ENCODE data around the gene C19orf81.

The C19orf81 gene

GRCh38 chr19:50629194-50629593 is 20.1 kb upstream of the C19orf81 start:
- in situ Hi-C loops (cut with MboI; ENCODE audit: low sequenced_read_pairs), result no loop called here

DNA sequence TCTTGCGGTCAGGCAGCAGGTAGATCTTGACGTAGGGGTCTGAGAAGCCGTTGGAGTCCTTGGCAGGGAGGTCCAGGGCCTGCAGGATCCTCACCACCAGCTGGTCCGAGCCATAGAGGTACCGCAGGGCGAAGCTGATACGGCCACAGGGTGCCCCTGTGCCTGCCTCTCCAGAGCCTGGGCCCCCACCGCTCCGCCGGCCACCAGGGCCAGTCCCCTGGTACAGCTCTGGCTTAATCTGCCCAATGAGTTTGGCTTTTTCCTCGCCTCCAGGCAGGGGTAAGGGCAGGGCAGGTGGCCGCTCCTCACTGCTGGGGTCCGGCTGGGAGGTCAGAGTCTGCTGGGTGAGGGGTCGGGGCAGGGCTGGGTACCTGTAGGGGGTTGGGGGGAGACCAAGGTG is 19.4 kb upstream of the C19orf81 start:
- in situ Hi-C loops (cut with MboI; ENCODE audit: low sequenced_read_pairs), result no loop called here

DNA sequence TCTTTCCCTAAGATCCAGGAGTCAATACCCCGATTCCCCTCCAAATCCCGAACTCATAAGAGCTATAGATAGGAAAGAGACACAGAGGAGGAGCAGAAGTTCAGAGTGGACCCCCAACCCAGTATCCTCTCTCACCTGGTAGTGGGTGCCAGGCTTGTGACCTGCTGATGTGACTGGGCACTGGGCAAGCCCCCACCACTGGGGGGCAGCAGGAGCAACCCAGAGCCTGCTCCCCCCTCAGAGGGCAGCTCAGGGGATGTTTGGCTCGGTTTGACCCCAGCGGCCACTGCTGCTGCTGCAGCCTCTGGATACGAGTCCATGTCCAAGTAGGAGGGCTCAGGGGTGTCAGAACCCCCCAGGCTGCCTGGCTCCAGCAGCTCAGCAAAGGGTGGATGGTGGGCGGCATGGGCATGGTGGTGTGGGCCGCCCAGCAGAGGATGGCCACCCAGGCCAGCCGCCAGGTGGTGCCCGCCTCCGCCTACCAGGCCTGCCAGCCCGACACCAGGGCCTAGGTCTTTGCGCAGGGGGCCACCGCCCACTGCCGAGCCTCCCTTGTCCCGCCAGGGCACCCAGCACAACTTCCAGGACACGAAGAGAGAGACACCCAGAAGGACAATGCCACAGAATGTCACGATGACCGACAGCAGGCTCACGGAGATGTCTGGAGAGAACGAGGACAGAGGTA is 17.0 kb upstream of the C19orf81 start:
- in situ Hi-C loops (cut with MboI; ENCODE audit: low sequenced_read_pairs), result no loop called here

GRCh38 chr19:50633359-50633758 is 15.9 kb upstream of the C19orf81 start:
- in situ Hi-C loops (cut with MboI; ENCODE audit: low sequenced_read_pairs), result no loop called here

GRCh38 chr19:50633973-50634372 is 15.3 kb upstream of the C19orf81 start:
- in situ Hi-C loops (cut with MboI; ENCODE audit: low sequenced_read_pairs), result no loop called here

- in situ Hi-C loops (cut with MboI; ENCODE audit: low sequenced_read_pairs), result no loop called here
These were observed 12.7 kb upstream of the C19orf81 start for GRCh38 chr19:50636317-50637085.

DNA sequence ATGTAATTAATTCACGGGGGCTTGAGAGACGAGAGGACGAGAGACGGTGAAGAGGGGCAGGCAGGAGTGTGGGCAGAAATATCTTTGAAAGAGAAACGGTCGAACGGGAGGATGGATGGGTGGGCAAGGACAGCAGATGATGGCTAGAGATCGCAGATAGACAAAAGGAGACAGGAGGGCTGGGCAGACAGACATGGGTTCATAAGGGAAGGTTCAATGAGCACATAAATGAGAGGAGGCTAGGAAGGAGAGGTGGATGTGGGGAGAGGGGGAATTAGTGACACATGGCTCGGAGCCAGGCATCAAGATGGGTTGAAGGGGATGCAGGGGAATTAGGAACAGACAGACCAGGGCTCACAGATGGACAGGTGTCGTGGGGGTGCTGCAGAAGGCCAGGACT is 10.6 kb upstream of the C19orf81 start:
- in situ Hi-C loops (cut with MboI; ENCODE audit: low sequenced_read_pairs), result no loop called here

DNA sequence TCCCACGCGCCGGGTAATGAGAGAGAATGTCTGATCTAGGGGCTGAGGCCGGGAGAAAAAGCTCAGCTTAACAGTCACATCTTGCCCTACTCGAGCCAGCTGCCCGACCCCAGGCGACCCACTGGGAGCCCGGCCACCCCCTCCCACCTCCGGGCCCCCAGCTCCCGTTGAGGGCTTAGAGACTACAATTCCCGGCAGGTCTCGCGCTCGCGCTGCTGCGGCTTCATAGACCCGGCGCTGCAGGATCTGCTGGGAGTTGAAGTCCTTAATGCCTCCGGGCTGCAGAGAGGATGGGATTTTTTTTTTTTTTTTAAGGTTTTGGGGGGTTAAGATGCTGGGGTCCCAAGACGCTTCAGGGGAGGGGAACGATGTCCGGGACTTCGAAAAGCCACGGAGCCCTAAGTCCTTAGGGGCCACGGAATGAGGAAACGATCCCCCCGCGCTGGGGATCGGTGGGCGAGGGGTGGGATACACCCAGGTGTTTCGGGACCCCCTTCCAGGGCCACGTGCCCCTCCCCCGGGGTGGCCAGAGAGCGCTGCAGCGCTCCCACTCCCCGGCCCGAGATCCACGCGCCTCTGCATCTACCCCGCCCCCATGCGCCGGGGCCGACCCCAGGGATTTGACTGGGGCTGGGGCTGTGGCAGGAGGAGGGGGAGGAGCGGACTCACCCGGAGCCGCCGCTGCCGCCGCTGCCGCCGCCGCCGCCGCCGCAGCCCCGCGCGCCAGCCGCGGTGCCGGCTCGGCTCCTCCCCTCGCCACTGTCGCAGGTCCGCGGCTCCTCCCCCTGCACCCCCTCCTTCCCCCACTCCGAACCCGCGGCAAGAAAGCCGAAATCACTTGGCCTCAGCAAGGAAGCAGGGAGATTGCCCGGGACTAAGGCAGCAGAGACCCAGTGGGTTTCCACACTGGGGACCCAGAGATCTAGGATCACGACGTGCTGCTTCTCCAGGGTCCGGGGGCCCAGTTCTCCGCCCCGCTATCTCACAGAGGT is 9.8 kb upstream of the C19orf81 start, which contains the start of gene SYT3:
Gene SYT3 (minus strand): TSS at position 761 of the 992 bp plus-strand sequence. CDS start 2,470 bp downstream, outside the sequence.
- in situ Hi-C loops (cut with MboI; ENCODE audit: low sequenced_read_pairs), result no loop called here

DNA sequence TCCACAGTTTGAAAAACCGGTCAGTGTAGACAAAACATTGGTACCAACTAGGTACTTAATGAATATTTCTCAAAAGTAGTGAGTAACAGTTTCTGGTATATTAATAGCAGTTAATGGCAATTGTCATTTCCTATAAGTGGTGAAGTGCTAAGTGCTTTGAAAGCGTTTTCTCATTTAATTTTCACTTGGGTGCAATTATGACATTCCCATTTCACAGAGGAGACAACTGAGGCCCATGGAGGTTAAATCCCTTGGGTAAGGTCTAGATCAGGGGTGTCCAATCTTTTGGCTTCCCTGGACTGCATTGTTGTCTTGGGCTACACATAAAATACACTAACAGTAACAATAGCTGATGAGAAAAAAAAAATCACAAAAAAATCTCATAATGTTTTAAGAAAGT is 8.9 kb upstream of the C19orf81 start:
- in situ Hi-C loops (cut with MboI; ENCODE audit: low sequenced_read_pairs), result no loop called here

- in situ Hi-C loops (cut with MboI; ENCODE audit: low sequenced_read_pairs), result no loop called here
These were observed 4.8 kb upstream of the C19orf81 start for GRCh38 chr19:50644315-50644915.

- in situ Hi-C loops (cut with MboI; ENCODE audit: low sequenced_read_pairs), result no loop called here
These were observed 4.1 kb upstream of the C19orf81 start for GRCh38 chr19:50645107-50645506.

- in situ Hi-C loops (cut with MboI; ENCODE audit: low sequenced_read_pairs), result no loop called here
These were observed 3.0 kb upstream of the C19orf81 start for GRCh38 chr19:50646074-50646807.

GRCh38 chr19:50647879-50648615 is 1.2 kb upstream of the C19orf81 start:
- in situ Hi-C loops (cut with MboI; ENCODE audit: low sequenced_read_pairs), result no loop called here

GRCh38 chr19:50648659-50649058 is 586 bp upstream of the C19orf81 start:
- in situ Hi-C loops (cut with MboI; ENCODE audit: low sequenced_read_pairs), result no loop called here

DNA sequence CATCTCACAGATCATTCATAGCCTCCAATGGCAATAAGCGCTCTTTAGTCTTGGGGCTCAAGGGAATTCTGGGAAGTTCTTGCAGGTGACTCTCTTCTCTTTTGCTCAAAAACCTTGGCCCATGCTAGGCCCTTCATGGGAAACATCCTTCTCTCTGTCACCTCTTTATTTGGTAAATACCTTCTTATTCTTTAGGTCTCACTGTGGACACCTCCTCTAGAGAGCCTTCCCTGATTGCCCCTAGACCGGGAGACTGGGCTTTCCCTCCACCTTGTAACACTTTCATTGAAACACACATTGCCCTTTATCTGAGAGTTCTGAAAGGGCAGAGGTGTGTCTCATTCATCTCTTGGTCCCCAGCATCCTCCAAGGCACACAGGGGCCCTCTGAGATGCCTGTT is 1.9 kb downstream of the C19orf81 start:
- in situ Hi-C loops (cut with MboI; ENCODE audit: low sequenced_read_pairs), result no loop called here

DNA sequence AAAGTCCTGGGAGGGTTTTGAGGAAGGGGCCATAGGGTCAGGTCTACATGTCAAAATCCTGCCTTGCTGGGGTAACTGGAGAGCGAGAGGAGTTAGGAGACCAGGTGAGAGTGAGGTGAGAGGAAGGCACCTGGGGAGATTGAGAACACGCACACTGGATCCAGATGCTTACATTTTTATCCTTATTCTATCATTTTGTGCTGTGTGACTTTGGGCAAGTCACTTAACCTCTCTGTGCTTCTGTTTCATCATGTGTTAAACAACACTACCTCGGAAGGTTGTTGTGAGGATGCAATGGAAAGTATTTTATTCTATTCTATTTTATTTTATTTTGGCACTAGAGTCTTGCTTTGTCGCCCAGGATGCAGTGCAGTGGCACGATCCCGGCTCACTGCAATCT is 3.5 kb downstream of the C19orf81 start:
- in situ Hi-C loops (cut with MboI; ENCODE audit: low sequenced_read_pairs), result no loop called here

DNA sequence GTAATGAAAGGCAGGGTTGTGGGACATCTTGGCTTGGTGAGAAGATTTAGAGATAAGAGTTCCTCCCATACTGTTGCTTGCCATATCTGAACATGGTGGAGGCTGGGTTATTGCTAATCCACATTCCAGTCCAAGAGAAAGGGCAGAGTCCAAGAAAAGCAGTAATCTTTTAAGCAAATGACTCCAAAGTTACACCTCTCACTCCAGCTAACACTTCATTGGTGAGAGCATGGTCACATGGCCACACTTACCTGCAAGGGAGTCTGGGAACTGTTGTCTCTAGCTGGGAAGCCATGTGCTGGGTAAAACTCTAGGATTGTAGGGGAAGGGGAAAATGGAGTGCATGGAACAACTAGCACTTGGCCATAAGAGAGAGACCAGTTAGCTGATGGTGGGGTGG is 5.6 kb downstream of the C19orf81 start:
- in situ Hi-C loops (cut with MboI; ENCODE audit: low sequenced_read_pairs), result no loop called here

- in situ Hi-C loops (cut with MboI; ENCODE audit: low sequenced_read_pairs), result no loop called here
These were observed 8.0 kb downstream of the C19orf81 start for GRCh38 chr19:50657222-50657669.

DNA sequence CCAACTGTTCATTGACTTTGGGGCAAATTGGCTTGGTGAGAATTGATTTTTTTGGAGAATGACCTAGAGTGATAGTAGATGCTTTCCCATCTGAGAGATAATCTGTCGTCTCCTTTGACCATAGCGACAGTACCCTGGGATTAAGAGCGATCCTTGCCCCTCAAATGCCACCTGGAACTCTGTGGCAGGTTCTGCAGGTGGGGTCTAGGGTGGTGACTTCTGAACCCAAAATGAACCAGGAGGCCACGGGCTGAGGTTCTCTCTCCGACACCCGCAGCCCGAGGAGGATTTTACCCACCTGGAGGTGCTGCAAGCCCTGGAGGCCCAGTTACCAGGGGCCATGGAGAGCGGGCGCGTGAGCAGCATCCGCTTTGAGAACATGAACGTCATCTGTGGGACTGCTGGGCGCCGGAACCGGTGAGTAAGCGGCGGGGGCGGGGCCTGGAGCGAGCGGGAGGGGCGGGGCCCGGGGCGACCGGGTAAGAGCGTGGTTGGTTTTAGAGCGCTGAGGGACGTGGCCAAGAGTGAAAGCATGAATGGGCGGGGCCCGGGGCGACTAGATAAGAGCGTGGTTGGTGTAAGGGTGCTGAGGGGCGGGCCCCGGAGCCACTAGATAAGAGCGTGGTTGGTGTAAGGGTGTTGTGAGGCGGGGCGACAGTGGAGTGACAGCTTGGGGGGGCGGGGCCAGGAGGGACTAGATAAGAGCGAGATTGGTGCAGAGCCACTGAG is 8.6 kb downstream of the C19orf81 start:
- in situ Hi-C loops (cut with MboI; ENCODE audit: low sequenced_read_pairs), result no loop called here

Measured in hTERT RPE-1 (cell line).